GM18499 (cell line): ENCODE data around the gene CSMD2.

Experiments
- ATAC-seq: cut with Tn5 transposase; IDR thresholded peaks from one replicate; pipeline ENCODE4 v1.9.1; 2021; ENCODE audit warnings: moderate number of reproducible peaks; ENCODE audit not compliant: insufficient read depth, unreplicated experiment

CSMD2 gene

GRCh38 chr1:33668695-33669094 is 496.3 kb downstream of the CSMD2 start:
- no peak for ATAC-seq

GRCh38 chr1:33667386-33668282 is 497.4 kb downstream of the CSMD2 start:
- no peak for ATAC-seq

GRCh38 chr1:33666616-33667015 is 498.4 kb downstream of the CSMD2 start:
- no peak for ATAC-seq

GRCh38 chr1:33661811-33662454 is 503.1 kb downstream of the CSMD2 start:
- no peak for ATAC-seq

GRCh38 chr1:33660956-33661355 is 504.1 kb downstream of the CSMD2 start:
- no peak for ATAC-seq

- no peak for ATAC-seq
Measured at GRCh38 chr1:33660244-33660643, 504.8 kb downstream of the CSMD2 start.

GRCh38 chr1:33659641-33660040 is 505.4 kb downstream of the CSMD2 start:
- ATAC-seq = no peak

- ATAC-seq = no peak
Measured at GRCh38 chr1:33657833-33658232, 507.2 kb downstream of the CSMD2 start.

- no peak for ATAC-seq
Measured at GRCh38 chr1:33656467-33657005, 508.5 kb downstream of the CSMD2 start.

GRCh38 chr1:33655496-33655895 is 509.5 kb downstream of the CSMD2 start:
- ATAC-seq = no peak

GRCh38 chr1:33654267-33654834 is 510.7 kb downstream of the CSMD2 start:
- no peak for ATAC-seq

GRCh38 chr1:33653226-33653625 is 511.8 kb downstream of the CSMD2 start:
- no peak for ATAC-seq

- ATAC-seq = no peak
Measured at GRCh38 chr1:33650708-33651107, 514.3 kb downstream of the CSMD2 start.

- ATAC-seq = no peak
Measured at GRCh38 chr1:33649759-33650158, 515.3 kb downstream of the CSMD2 start.

GRCh38 chr1:33643216-33643615 is 521.8 kb downstream of the CSMD2 start:
- ATAC-seq = no peak

GRCh38 chr1:33641104-33641830 is 523.8 kb downstream of the CSMD2 start:
- no peak for ATAC-seq

GRCh38 chr1:33640114-33640660 is 524.8 kb downstream of the CSMD2 start:
- no peak for ATAC-seq

GRCh38 chr1:33637846-33638440 is 527.1 kb downstream of the CSMD2 start:
- ATAC-seq = no peak

- ATAC-seq = no peak
Measured at GRCh38 chr1:33636209-33636608, 528.8 kb downstream of the CSMD2 start.
